NCI-H82 (cell line): ENCODE results near the gene ATP5ME.
"Not testable (repeated sequence)": the region's sequence is repeated elsewhere in the genome, so short reads cannot be mapped to it uniquely, and the experiment has no call there.

ENCODE experiments used
- DNase-seq: peaks from one replicate; lab custom pipeline; 2025; lab: John Stamatoyannopoulos, UW

Gene ATP5ME

GRCh38 chr4:654503-654845 is 19.6 kb downstream of the ATP5ME start:
- no peak for DNase-seq

- DNase-seq: no peak
These were observed 20.1 kb downstream of the ATP5ME start for GRCh38 chr4:653831-654502.

DNA sequence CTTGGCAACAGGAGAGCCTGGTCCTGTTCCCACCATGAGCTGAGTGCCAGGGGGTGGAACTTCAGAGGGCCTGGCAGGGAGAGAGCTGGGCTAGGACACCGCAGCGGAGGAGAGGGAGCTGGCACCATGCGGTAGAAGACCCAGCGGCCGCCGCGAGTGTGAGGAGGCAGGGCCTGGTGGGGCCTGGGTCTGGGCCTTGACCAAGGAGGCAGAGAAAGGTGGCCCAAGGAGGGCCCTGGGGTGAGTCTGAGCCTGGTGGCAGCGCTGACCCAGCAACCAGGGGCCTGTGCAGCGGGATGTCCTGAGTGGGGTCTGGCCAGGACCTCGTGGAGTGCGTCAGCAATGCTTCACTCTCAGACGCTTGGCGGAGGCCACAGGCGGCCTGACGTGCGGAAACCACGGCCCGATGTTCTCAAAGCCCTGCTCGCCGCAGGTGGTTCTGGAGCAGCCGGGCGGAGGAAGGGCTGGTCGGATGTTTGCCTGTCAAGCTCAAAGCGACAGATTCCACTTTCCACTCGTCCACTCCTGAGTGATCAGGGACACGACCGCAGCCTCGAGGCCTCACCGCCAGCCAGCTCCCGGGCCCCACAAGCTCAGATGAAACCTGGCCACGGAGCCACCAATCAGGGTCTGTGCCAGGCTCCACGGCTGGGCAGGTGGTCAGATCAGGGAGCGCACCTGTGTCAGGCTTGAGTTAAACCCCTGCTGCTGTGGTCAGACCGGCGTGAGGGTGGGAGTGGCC is 20.8 kb downstream of the ATP5ME start:
- no peak for DNase-seq

GRCh38 chr4:651884-652642 is 22.0 kb downstream of the ATP5ME start:
- DNase-seq: no peak

DNA sequence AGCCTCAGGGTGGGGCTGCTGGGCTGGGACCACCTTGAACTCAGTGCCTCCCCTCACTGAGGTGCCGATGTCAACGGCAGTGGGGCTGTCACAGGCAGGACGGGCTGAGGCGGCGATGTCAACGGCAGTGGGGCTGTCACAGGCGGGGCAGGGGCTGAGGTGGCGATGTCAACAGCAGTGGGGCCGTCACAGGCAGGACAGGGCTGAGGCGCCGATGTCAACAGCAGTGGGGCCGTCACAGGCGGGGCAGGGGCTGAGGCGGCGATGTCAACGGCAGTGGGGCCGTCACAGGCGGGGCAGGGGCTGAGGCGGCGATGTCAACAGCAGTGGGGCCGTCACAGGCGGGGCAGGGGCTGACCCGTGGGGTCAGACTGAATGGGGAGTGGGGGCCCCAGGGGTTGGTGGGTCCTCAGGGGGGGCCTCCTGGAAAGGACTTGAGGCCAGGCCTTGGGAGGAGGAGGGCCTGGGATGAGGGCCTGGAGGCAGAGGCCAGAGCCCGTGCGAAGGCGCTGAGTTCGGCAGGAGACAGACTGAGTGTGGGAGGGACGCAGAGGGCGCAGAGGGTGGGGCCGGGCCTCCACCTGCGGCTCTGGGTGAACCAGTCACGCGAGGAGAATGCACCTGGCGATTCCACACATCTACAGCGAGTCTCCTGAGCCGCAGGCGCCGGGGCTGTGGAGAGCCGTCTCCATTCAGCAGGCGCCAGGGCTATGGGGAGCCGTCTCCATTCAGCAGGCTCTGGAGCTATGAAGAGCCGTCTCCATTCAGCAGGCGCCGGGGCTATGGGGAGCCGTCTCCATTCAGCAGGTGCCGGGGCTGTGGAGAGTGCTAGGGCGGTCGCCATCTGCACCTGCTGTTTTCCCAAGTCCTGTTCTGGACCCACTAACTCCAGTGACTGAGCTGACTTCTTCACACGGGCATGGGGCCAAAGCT is 22.9 kb downstream of the ATP5ME start:
- DNase-seq: no peak

GRCh38 chr4:650461-650860 is 23.6 kb downstream of the ATP5ME start:
- no peak for DNase-seq

DNA sequence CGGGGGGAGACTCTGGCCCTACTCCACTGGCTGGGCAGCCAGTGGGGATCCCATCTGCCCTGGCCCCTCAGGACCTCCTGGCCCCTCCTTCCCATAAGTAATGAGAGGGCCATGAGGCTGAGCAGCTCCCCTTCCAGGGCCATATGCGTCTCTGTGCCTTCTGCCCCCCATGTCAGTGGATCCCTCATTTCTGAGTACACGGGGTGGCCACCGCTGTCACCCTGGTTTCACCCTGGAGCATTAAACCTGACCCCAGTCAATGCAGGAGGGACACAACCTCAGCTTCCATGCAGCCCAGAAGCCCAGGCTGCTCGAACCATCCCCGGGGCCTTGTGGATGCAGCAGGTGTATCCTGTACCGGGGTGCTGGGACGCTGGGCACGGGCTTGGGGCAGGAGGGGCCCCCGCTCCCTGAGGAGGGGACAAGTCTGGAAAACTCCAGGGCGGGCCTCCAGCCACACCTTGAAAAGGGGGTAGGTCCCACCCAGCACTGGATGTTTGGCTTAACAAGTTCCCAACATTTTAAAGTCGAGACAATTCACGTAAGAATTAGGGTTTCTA is 24.2 kb downstream of the ATP5ME start:
- DNase-seq: no peak

- no peak for DNase-seq
These were observed 24.8 kb downstream of the ATP5ME start for GRCh38 chr4:649293-649625.

DNA sequence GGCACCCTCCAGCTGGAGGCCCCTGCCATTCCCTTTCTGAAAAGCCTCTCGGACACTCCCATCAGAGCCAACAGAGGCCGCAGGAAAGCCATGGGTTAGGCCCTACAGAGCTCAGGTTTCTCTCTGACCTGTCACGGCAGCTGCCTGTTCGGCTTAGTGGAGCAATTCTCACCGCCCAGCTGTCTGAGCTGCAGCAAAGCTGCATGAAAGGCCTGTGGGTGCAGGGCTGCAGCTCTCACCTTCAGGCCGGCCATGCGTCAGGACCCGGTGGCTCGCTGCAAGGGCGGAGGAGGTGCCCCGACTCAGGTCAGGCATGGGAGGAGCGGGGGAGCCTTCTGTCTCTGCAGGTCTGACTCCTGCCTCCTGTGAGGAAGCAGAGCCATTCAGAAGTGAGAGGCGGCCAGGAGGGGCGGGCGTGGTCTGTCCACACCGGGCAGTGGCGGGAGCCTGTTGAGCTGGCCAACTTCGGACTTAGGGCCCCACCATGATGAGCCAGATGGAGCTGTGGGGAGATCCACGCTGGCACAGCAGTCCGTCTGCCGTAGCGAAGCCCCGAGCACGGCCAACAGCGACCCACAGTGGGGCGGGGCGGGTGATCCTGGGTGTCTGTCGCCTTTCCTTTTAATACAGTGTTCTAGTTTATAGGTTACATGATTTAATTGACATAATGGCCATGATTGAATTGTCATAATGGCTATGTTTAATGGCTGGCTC is 25.3 kb downstream of the ATP5ME start:
- DNase-seq: peak; percentile 79

GRCh38 chr4:647481-647880 is 26.6 kb downstream of the ATP5ME start:
- peak; percentile 48 for DNase-seq

GRCh38 chr4:646460-646859 is 27.6 kb downstream of the ATP5ME start:
- no peak for DNase-seq

DNA sequence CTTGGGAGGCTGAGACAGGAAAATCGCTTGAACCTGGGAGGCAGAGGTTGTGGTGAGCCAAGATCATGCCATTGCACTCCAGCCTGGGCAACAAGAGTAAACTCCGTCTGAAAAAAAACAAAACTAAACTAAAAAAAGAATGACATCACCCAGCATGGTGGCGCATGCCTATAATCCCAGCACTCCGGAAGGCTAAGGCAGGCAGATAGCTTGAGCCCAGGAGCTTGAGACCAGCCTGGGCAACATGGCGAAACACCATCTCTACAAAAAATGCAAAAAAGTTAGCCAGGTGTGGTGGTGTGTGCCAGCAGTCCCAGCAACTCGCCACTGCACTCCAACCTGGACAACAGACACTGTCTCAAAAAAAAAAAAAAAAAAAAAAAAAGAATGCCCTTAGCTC is 31.7 kb downstream of the ATP5ME start:
- DNase-seq: not testable (repeated sequence)

- peak; percentile 8 for DNase-seq
These were observed 36.4 kb downstream of the ATP5ME start for GRCh38 chr4:637536-638280.

DNA sequence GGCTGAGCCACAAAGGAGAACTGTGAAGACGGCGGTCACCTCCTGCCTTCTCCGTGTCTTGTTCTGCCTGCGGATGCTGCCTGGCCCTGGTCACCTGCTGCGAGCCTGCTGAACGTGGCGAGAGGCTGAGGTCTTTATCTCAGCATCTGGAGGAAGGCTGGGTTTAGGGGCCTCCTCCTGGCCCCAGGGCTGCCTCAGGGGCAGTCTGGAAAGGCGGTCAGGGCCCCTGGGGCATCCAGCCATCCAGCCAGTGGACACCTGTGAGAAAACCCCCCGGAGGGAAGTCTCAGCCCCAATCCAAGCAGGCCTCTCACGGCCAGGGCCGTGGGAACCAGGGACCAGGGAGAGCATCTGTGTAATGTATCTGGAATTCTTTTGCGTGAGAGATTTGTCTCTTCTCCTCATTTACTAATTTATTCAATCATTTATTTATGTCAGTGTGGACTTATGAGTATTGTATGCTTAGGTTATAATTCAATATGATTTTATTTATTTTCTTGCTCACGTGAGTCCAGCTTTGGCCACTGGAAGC is 37.4 kb downstream of the ATP5ME start:
- DNase-seq: no peak

- DNase-seq: no peak
These were observed 38.0 kb downstream of the ATP5ME start for GRCh38 chr4:635851-636627.

DNA sequence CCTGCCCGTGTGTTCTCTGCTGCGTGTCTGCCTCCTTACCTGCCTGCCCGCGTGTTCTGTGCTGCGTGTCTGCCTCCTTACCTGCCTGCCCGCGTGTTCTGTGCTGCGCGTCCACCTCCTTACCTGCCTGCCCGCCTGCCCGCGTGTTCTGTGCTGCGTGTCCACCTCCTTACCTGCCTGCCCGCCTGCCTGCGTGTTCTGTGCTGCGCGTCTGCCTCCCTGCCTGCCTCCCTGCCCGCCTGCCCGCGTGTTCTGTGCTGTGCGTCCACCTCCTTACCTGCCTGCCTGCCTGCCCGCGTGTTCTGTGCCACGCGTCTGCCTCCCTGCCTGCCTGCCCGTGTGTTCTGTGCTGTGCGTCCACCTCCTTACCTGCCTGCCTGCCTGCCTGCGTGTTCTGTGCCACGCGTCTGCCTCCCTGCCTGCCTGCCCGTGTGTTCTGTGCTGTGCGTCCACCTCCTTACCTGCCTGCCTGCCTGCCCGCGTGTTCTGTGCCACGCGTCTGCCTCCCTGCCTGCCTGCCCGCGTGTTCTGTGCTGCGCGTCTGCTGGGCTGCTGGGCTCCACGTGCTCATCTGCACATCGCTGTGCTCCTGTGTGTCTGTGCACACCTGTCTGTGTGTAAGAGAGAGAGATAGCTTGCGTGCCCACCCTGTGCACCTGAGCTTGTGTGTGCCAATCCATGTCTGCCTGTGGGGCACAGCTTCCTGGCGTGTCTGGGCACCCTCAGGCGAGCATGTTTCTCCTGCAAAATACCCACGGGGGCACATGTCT is 38.8 kb downstream of the ATP5ME start:
- not testable (repeated sequence) for DNase-seq

DNA sequence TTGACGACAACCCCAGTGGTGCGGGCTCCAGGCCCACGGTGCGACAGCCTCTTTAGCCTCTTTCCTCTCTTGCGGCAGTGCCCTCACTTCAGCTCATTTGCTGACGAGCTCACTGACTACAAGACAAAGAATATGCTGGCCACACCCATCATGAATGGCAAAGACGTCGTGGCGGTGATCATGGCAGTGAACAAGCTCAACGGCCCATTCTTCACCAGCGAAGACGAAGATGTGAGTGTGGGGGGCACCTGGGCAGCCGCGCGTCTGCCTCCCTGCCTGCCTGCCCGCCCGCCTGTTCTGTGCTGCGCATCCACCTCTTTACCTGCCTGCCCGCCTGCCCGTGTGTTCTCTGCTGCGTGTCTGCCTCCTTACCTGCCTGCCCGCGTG is 39.5 kb downstream of the ATP5ME start:
- no peak for DNase-seq

DNA sequence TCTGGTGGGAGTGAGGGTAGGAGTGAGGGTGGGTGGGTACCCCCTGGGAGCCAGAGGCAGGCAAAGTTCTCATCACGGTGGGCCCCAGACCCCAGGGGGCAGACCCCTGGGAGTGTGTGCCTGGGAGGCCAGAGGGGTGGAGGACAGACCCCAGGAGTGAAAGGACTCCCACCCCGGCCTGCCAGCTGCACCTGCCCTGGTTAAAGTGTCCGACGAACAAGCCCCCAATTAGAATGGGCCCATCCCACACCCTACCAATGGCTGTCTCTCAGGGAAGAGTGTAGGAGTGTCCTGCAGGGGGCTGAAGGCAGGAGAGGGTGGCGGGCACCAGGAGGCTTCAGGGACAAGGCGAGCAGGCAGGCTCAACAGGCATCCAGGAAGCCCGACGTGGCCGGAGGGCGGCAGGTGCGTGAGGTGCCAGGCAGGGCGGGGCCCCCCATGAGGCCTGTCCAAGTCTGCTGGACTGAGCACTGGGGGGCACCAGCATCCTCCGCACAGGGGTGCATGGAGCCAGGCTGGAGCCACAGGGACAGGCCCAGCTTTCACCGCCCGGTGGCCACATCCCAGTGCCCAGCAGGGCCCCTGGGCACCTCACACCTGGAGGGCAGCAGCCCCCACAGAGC is 40.0 kb downstream of the ATP5ME start:
- DNase-seq: no peak
